AG08395 (cell line): Measurements from ENCODE around the gene AHR.

Source experiments
- DNase-seq: peaks from one replicate; pipeline ENCODE4 v3.0.0; 2012; ENCODE audit warnings: mixed read lengths, low spot score

AHR gene

DNA sequence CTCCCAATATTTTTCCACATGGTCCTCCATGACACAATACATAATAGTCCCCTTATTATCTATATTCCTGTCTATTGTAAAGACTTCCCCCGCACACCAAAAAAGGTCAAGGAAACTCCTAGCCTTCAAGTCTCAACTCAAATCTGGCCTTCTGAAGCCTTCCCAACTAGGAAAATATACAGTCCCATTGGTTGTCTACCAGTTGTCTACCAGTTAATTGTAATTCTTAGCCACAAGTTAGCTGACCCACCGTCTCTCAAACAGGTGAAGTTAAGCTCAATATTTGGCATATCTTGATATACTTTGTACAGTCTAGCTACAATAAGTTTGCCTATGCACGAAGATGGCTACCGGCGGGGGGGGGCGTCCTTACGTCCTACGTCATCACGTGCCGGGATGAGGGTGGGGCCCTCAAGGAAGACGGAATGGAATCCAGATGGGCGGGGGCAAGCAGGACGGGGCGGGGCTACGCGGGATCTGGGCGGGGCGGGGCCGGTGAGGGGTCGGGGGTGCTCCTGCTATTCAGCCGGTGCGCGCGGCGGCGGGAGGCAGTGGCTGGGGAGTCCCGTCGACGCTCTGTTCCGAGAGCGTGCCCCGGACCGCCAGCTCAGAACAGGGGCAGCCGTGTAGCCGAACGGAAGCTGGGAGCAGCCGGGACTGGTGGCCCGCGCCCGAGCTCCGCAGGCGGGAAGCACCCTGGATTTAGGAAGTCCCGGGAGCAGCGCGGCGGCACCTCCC is at the start of gene AHR:
Gene AHR (plus strand): TSS at position 551 of the 738 bp plus-strand sequence. CDS start 613 bp downstream, outside the sequence.
- DNase-seq = peak; percentile 96

DNA sequence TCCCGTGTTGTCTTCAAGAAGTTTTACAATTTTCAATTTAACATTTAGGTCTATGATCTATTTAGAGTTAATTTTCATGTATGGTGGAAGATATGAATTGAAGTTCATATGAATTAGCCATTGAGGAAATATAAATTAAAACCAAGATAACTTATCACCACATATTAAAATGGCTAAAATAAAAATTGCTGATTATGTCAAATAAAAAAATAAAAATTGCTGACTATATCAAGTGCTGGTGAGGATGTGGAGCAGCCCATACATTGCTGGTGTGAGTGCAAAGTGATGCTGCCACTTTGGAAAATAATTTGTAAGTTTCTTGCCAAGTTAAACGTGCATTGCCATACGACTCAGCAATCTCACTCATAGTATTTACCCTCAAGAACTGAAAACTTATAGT is 44.6 kb upstream of the AHR start:
- DNase-seq = no peak

DNA sequence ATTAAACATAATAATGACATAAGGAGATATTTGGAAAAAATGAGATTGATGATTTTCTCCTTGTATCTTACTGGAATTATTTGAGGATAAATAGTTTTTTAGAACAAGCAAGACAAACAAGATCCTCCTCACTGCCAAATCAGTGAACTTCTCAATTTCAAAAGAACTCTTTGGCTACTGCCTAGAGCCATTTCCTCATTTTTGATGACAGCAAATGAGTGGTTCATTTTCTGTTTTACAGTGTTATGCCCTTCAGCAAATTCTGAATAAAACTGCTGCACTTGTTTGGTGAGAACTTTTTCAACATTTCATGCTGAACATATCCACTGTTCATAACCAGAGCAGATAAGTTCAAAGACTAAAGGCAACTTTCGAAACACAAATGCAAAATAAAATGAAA is 42.5 kb upstream of the AHR start:
- no peak for DNase-seq

DNA sequence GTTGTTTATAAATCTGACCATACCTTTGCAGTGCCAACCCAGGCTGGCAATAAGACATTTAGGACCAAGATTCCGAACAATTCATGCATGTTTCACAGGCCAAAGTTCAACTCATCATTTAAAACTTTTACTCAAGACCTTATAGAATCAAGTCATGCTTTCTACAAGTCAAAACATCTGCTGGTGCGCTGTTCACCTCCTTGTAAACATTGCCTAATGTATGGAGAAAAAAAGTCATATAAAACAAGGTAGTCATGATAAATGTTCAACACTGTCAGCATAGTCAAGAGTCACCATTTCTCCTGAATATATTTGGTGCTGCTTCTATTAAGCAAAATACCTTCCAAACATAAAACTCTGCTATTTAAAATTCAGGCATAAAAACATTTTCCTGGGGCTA is 42.1 kb upstream of the AHR start:
- no peak for DNase-seq

DNA sequence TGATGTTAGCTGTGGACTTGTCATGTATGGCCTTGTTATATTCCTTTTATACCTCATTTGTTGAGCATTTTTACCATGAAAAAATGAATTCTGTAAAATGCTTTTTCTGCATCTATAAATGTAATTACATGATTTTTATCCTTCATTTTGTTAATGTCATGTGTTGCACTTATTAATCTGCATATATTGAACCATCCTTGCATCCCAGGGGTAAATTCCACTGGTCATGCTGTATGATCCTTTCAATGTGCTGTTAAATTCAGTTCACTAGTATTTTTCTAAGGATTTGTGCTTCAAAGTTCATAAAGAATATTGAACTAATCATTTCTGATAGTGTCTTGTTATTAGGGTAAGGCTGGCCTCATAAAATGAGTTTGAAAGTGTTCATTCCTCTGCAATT is 31.9 kb upstream of the AHR start:
- DNase-seq = no peak

DNA sequence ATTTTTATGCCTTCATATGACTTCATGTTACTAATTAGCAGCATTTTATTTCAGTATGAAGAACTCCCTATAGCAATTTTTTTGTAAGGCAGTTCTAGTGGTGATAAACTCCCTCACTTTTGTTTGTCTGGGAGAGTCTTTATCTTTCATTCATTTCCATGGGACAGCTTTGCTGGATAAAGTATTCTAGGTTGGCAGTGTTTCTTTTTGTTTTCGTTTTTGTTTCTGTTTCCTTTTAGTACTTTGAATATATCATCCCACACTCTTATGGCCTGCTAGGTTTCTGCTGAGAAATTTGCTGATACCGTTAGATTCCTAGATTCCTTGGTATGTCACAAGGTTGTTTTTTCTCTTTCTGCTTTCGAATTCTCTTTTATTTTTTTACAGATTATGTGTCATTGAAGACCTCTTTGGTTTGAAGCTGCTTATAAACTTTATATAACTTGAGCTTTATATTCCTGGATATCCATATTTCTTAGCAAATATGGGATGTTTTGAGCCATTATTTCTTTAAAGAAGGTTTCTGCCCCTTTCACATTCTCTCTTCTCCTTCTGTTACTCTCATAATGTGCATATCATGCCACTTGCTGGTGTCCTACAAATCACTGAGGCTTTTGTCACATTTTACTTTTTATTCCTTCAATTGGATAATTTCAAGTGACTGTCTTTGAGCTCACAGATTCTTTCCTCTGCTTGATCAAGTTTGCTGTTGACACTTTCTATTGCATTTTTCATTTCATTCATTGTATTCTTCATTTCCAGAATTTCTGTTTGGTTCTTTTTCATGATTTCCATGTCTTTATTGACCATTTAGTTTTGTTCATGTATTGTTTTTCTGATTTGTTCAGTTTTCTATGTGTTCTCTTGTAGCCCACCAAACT is 28.9 kb upstream of the AHR start:
- no peak for DNase-seq

DNA sequence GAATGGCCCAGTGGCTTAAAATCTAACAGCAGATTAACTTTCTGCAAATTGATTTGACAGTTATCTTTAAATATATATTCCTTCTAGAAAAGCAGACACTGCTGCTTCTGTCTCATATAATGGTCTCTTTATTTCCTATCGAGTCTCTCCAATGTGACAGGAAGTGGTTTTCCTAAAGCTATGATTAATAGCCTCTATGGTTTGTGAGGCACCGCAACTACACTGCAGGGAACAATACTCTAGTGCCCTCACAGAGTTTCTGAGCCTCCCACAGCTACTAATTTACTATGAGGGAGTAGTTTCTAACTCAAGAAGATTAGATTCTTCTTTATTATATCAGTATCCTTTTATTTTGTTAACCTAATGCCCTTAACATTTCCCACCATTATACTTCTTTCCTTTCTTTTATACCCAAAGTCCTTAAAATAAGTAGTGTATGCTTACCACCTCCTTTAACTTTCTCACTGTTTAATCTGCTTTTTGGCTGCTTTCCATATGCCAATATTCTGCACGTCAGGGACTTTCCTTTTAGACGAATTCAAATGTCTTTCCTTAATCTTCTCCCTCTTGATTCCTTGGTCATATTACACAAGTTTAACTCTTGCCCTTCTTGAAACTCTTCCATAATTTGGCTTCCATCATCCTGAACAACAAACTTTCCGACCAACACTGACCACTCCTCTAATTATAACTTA is 23.8 kb upstream of the AHR start:
- DNase-seq = peak; percentile 6

DNA sequence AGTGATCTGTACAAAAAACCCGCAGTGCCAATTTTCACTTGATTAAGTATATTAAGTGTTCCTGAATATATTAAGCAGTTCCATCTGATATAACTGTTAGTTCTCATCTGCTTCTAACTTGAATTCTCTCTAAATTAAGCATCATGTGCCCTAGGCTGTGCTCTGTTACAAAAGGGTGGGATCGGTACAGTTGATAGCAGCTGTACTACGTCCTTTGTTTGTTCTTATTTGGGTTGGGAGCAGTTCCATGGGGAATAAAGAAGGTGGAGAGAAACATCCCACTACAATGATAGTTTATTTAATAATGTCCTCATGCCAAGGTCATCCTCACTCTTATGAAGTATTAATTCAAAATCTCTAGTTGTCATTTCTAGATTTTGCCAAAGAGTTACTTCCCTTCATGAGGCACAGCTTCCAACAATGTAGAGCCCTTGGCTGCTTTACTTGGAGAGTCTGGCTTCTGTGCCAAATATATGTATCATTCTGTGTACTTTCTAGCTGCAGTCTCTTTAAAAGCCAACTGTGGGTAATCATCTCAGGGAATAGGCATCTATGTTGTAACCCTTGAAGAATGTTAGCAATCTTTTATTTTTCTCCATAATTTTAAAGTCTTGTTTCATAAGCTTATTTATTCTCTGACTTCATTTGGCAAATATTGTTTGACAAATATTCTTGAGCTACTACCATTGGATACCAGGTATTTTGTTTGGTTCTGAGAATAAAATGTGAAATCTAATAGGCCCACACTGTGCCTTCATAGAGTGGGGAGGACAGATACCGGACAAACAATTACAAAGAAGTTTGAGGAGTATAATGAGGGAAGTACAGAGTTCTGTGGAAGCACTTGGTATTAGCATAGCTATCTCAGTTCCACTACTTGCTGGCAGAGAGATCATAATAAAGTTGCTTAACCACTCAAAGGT is 22.4 kb upstream of the AHR start:
- DNase-seq = peak; percentile 88

DNA sequence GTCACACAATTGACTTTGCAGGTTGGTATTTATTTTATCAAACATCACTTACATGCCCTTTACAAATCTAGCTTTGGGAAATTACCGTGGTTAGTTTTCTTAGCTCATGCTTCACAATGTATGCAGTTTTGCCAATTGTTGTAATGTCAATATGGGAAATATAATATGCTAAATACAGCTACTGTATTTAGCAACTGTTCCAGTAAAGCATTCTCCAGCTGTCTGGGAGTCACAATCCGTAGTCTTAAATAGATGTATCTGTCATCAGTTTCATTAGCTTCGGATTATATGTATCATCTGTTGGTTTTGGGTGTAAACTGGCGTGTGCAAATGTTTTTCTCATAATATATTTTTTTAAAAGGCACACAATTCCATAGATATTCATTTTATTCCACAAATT is 19.4 kb upstream of the AHR start:
- DNase-seq = no peak

DNA sequence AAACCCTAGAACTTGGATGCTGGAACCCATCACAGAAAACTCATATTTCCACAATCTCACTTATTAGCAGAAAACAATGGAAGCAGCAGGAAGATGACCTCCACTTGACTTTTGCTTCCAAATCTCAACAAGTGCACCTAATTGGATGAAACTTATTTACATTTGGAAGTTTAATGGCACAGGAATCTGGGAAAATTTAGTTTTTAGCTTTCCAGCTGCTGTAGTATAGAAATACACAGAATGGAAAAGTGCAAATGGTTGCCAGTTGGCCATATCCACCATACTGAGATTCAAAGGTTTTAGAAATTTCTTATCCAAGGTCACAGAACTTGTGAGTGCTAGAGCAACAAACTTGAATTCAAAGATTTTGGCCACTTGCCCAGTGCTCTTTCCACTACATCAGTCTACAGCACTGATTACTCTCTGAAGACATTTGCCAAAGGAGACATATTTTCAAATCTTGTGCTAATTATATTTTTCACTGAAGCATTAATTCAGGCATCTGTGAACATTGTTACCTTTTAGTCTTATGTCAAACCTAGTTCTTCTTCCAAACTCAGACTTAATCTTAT is 9.3 kb upstream of the AHR start:
- no peak for DNase-seq

DNA sequence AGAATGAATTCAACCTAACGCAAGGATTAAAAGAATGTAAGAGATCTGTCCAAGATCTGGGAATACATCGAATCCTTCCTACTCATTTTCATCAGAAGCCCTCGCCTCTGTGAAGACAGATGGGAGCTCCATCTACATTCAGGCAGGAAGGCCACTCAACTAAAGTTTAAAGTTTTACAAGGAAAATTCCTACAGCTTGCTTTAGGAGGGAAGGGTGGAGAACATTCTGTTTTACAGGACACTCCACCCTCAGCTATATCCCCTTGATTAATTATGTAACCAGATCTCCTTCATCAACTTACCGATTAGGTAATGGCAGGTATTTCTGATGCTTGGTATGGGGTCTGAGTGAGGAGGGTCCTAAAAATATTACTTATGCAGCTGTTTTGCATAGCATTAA is 5.6 kb upstream of the AHR start:
- DNase-seq = no peak

DNA sequence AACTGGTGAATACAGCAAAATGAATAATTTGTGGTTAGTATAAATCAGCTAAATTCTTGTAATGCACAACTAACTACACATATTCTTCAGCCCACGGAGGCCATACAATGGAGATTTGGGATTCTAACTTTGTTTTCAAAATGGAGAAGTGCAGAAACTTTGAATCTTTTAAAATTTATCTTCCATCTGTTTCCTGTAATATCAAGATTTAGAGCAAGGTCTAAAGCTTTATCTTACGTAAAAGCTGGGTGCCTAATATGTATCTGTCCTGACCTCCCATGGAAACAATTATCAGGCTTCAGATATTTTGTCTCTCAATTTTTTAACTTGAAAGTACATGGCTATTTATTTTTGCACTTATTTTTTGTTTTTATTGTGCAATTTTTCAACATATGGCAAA is 5.0 kb upstream of the AHR start:
- no peak for DNase-seq

DNA sequence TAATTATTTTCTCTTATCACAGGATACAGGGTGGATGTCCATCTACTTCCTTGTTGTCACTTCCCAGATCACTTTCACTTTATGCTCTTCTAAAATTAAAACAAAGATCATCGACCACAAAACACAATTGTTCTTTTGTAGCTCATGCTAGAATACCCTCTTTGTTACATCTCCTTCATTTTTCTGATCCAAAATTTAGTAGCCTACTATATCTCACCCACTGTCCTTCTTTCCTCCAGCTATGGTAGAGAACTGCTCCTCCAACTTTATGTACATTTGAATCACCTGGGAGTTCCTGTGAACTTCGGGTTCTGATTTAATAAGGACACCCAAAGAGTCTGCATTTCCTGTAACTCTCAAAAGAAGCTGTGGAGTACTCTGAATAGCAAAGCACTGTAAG is 1.2 kb upstream of the AHR start:
- DNase-seq = no peak

DNA sequence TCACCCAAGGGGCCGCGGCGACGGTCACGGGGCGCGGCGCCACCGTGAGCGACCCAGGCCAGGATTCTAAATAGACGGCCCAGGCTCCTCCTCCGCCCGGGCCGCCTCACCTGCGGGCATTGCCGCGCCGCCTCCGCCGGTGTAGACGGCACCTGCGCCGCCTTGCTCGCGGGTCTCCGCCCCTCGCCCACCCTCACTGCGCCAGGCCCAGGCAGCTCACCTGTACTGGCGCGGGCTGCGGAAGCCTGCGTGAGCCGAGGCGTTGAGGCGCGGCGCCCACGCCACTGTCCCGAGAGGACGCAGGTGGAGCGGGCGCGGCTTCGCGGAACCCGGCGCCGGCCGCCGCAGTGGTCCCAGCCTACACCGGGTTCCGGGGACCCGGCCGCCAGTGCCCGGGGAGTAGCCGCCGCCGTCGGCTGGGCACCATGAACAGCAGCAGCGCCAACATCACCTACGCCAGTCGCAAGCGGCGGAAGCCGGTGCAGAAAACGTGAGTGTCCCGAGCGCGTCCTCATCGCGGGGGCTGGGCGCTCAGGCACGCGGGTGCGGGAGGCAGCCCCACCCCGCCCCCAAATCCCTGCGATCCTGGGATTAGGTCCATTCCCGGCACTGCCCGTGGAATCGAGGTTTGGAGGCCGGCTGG is 509 bp downstream of the AHR start:
- DNase-seq = peak; percentile 34

DNA sequence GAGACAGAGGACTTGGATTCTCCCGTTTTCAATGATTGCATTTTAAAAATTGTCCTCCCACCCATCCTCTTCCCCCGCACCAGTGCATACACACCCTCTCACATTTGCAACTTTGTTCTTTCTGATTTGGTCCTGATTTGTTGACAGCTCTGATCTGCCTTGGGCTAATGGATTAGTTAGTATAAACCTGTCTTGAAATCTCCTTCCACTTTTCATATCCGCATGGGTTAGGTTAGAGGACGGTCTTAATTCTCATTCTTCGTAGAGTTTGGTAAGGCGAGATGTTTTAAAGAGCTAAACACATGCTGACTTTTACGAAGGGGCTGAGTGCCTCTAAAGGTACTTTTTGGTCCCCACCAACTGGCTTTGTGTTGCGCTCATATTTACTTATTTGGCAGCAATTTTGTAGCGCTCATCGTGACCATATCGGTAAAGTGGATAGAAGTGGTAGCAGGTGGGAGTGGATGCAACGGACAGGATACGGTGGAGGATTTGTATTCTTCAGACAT is 1.1 kb downstream of the AHR start:
- DNase-seq = no peak

DNA sequence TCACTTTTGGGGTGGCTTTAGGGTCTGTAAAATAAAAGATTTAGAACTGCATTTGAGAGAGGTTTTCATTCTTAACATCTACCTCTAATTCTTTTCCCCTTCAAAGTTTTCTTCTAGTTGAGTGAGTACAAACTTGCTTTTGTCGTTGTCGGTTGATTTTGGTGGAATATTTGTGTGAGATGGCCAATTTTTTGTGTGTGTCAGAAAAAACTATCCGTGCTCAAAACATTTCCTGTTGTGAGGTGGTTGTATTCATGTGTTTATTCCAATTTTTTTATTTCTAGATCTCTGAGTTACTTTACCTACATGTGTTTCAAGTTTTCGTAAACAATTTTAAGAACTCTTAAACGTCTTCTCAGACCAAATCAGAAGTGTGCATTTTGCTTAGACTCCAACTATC is 1.6 kb downstream of the AHR start:
- DNase-seq = no peak

DNA sequence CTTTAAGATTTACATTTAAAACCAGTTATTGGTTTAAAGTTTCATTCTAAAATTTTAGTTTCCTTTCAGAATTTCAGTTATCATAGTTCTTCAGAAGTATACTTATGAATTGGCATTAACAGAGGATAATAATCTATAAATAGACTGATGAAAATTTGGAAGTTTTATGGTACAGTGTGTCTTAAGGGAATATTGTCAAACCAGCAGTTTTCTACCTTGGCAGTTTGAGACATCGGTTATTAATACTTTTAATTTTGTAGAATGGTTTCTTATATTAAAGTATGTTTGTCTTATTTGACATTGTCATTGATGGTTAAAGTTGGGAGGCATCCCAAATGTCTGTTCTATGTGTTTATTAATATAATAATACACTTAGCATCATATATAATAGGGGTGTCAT is 2.0 kb downstream of the AHR start:
- no peak for DNase-seq

DNA sequence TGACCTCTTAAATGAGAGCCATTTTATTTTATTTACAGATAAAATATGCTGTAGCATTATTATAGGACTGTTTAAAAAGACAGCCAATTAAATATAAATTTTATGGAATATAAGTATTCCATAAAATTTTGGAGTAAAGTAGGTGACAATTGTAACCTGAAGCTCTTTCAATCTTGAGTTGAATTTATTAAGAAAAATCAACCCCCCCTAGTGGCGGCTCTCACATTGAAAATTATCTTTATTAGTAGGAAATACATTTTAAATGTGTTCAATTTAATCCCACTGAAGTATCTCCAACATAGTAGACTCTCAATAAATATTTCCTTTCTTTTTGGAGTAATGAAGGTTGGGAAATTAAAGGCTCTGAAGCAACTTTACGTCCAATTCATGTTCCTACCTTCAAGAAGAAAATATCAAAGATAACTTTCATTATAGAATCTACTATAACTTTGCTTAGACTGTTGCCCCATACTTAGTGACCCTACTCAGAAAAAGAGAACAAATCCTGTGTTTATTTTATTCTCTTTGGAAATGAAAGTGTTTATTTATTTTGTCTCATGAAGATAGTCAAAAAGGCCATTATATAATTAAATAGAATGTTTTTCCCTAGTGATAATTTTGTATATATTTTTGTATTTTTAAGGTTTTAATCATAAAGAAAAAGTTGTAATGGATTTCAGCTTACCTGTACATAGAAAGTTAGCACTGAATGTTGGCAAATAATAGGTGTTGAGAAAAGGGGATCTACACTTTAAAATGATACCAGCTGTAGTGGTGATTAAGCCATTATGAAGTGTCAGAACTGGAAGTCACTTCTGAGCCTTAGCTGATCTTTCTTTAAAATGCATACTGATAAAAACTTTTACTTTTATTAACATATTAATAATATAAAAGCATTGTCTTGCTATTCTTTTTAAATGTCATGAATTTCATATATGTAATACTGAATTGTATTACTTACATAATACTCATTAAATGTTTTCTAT is 3.3 kb downstream of the AHR start:
- no peak for DNase-seq

DNA sequence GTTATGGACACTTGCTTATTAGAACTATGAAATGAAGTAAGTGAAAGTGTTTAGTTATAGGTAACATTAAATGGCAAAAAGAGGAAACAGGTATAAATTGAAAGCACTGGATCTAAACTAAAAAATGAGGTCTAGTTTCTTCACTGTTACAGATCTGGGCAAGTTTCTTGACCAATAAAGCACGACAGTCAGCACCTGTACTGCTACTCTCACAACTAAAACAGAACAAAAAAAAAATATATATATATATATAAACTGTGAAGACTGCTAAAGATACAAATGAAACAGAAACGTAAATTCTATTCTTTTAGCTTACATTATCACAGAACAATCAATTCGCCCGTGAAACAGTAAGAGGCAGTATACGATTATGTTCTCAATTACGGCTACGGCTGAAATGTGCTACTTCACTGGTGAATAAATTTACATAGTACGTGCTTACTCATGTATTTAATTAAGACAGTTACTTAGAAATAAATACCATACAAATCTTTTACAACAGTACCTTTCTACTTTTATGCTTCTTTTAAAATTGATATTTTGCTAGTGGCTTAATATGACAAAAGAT is 4.2 kb downstream of the AHR start:
- no peak for DNase-seq
